ENCODE measurements around the gene MTMR12.
"Not testable (repeated sequence)": the region's sequence is repeated elsewhere in the genome, so short reads cannot be mapped to it uniquely, and the experiment has no call there.

MTMR12 gene

GRCh38 chr5:32245742-32246141 lies 67.0 kb downstream of the MTMR12 start:
- H3K27ac ChIP-seq = no peak overlapping the region

GRCh38 chr5:32244017-32244416 lies 68.7 kb downstream of the MTMR12 start:
- no peak for DNase-seq (ENCODE audit: low read depth, low spot score)

More at GRCh38 chr5:32245742-32246141, 67.0 kb downstream of the MTMR12 start:
- DNase-seq (ENCODE audit: low read depth, low spot score) = no peak

GRCh38 chr5:32241034-32241783 lies 71.5 kb downstream of the MTMR12 start:
- no peak overlapping the region for H3K27ac ChIP-seq

More at GRCh38 chr5:32244017-32244416, 68.7 kb downstream of the MTMR12 start:
- no peak overlapping the region for H3K27ac ChIP-seq

GRCh38 chr5:32239385-32239784 lies 73.4 kb downstream of the MTMR12 start:
- no peak overlapping the region for H3K27ac ChIP-seq
- no peak for DNase-seq (ENCODE audit: low read depth, low spot score)

More at GRCh38 chr5:32241034-32241783, 71.5 kb downstream of the MTMR12 start:
- no peak for DNase-seq (ENCODE audit: low read depth, low spot score)

GRCh38 chr5:32233696-32234447 lies 78.9 kb downstream of the MTMR12 start:
- peak overlapping the region; percentile 31 for H3K27ac ChIP-seq
- no peak for DNase-seq (ENCODE audit: low read depth, low spot score)

- H3K27ac ChIP-seq = peak overlapping the region; percentile 31
- DNase-seq (ENCODE audit: low read depth, low spot score) = no peak
Observed at GRCh38 chr5:32233220-32233695, 79.5 kb downstream of the MTMR12 start.

- no peak overlapping the region for H3K27ac ChIP-seq
Observed at GRCh38 chr5:32232441-32233219, 80.1 kb downstream of the MTMR12 start.

GRCh38 chr5:32231929-32232328 lies 80.8 kb downstream of the MTMR12 start:
- DNase-seq (ENCODE audit: low read depth, low spot score) = no peak
- no peak overlapping the region for H3K27ac ChIP-seq

More at GRCh38 chr5:32232441-32233219, 80.1 kb downstream of the MTMR12 start:
- no peak for DNase-seq (ENCODE audit: low read depth, low spot score)

- H3K27ac ChIP-seq = no peak overlapping the region
- no peak for DNase-seq (ENCODE audit: low read depth, low spot score)
Observed at GRCh38 chr5:32231241-32231640, 81.5 kb downstream of the MTMR12 start.

GRCh38 chr5:32230356-32231099 lies 82.2 kb downstream of the MTMR12 start:
- no peak overlapping the region for H3K27ac ChIP-seq
- no peak for DNase-seq (ENCODE audit: low read depth, low spot score)

GRCh38 chr5:32229586-32229985 lies 83.2 kb downstream of the MTMR12 start:
- no peak for DNase-seq (ENCODE audit: low read depth, low spot score)

GRCh38 chr5:32228816-32229215 lies 83.9 kb downstream of the MTMR12 start:
- DNase-seq (ENCODE audit: low read depth, low spot score) = no peak
- no peak overlapping the region for H3K27ac ChIP-seq

More at GRCh38 chr5:32229586-32229985, 83.2 kb downstream of the MTMR12 start:
- H3K27ac ChIP-seq = no peak overlapping the region

GRCh38 chr5:32225445-32225844 lies 87.3 kb downstream of the MTMR12 start:
- DNase-seq (ENCODE audit: low read depth, low spot score) = no peak
- no peak overlapping the region for H3K27ac ChIP-seq

- DNase-seq (ENCODE audit: low read depth, low spot score) = no peak
- no peak overlapping the region for H3K27ac ChIP-seq
Observed at GRCh38 chr5:32223972-32224609, 88.6 kb downstream of the MTMR12 start.

GRCh38 chr5:32222723-32223470 lies 89.8 kb downstream of the MTMR12 start:
- DNase-seq (ENCODE audit: low read depth, low spot score) = no peak
- H3K27ac ChIP-seq = no peak overlapping the region

GRCh38 chr5:32217886-32218396 lies 94.8 kb downstream of the MTMR12 start:
- no peak for DNase-seq (ENCODE audit: low read depth, low spot score)
- no peak overlapping the region for H3K27ac ChIP-seq

- not testable (repeated sequence) for H3K27ac ChIP-seq; DNase-seq (ENCODE audit: low read depth, low spot score)
Observed at GRCh38 chr5:32214344-32214743, 98.4 kb downstream of the MTMR12 start.

GRCh38 chr5:32210151-32210550 lies 102.6 kb downstream of the MTMR12 start:
- H3K27ac ChIP-seq = no peak overlapping the region

More at GRCh38 chr5:32210151-32210550, 102.6 kb downstream of the MTMR12 start:
- no peak for DNase-seq (ENCODE audit: low read depth, low spot score)

All from epithelial cell of prostate (primary cell).